ENCODE data around the gene ZC3H18. TPM values are rescaled to one million over a fixed set of nuclear protein-coding genes. Genes with fewer than 3 reads are reported as not detected.

Gene ZC3H18
- total RNA-seq, 1 experiment from 2014 or later: 76.4 TPM

DNA sequence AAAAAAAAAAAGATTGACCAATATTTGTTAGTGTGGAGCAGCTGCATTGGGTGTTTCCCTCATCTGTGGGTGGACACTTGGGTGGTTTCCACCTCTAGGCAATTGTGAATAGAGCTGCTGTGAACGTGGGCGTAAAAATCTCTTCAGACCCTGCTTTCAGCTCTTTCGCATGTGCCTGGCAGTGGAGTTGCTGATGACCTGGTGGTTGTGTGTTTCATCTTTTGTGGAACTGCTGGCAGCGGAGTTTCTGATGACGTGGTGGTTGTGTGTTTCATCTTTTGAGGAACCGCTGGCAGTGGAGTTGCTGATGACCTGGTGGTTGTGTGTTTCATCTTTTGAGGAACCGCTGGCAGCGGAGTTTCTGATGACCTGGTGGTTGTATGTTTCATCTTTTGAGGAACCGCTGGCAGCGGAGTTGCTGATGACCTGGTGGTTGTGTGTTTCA is 21.4 kb downstream of the ZC3H18 start:
- Histone ChIP-seq H3F3A (ENCODE audit: insufficient read depth, low read depth) (no peaks in the 10 kb centered on the region), H3K4me3 (no peak overlapping the region), H3K4me1 (replicated peaks; ENCODE audit: insufficient read depth) (no peaks in the 10 kb centered on the region), H3K4me2 (no peak overlapping the region), H3K36me3 (ENCODE audit: low read depth) (no peaks in the 10 kb centered on the region; the same call in 1 of the 2 replicates), H3K79me2 (ENCODE audit: low read depth) (no peaks in the 10 kb centered on the region), H3K27ac (no peak overlapping the region), H2AFZ (no peak overlapping the region), H4K20me1 (ENCODE audit: insufficient read depth) (peaks cover 13% of the 10 kb centered on the region), H3K27me3 (ENCODE audit: insufficient read depth, low read depth) (no peaks in the 10 kb centered on the region), H3K9me3 (ENCODE audit: insufficient read depth, low read depth) (no peaks in the 10 kb centered on the region), H3K9me2 (ENCODE audit: insufficient read depth) (no peaks in the 10 kb centered on the region)
- no TSS peak for BruUV-seq (replicated peaks)
- TF ChIP-seq, protein P1, sequence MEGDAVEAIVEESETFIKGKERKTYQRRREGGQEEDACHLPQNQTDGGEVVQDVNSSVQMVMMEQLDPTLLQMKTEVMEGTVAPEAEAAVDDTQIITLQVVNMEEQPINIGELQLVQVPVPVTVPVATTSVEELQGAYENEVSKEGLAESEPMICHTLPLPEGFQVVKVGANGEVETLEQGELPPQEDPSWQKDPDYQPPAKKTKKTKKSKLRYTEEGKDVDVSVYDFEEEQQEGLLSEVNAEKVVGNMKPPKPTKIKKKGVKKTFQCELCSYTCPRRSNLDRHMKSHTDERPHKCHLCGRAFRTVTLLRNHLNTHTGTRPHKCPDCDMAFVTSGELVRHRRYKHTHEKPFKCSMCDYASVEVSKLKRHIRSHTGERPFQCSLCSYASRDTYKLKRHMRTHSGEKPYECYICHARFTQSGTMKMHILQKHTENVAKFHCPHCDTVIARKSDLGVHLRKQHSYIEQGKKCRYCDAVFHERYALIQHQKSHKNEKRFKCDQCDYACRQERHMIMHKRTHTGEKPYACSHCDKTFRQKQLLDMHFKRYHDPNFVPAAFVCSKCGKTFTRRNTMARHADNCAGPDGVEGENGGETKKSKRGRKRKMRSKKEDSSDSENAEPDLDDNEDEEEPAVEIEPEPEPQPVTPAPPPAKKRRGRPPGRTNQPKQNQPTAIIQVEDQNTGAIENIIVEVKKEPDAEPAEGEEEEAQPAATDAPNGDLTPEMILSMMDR (conservative IDR thresholded peaks at IDR 0.05): no peak
- no peak for TF ChIP-seq EZH2 (IDR thresholded peaks at IDR 0.05; ENCODE audit: low read depth)
- peak in 1 of 2 experiments; percentile 26 for DNase-seq
- intact Hi-C loops (cut with micrococcal nuclease; ENCODE audit: unreplicated experiment): no loop called here
- ChIA-PET POLR2A (ENCODE audit: unreplicated experiment) (no interaction called here), CTCF (no interaction called here)

DNA sequence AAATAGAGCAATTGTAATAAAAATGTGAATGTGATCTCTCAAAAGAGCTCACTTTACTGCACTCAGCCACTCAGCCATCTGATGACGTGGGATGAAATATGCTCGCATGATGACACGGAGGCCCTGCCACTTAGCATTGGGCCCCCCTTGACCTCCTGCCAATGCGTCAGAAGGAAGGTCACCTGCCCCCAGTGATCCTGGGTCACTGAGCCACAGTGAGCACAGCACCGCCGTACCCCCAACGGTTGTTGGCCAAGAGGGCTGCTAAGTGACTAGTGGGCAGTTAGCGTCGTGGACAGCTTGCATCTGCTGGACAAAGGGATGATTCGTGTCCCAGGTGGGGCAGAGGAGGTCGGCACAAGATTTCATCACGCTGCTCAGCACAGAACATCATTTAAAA is 22.9 kb downstream of the ZC3H18 start:
- ChIA-PET POLR2A (ENCODE audit: unreplicated experiment) (interaction anchor here (0.7 kb wide), 1 partner anchor 264 kb away, joined by 4 read pairs; no protein-coding TSS in a partner anchor), CTCF (no interaction called here)
- DNase-seq: no peak
- no TSS peak for BruUV-seq (replicated peaks)
- Histone ChIP-seq H3K4me2 (no peak overlapping the region), H3F3A (ENCODE audit: insufficient read depth, low read depth) (no peaks in the 10 kb centered on the region), H3K4me3 (no peak overlapping the region), H3K36me3 (ENCODE audit: low read depth) (no peaks in the 10 kb centered on the region; the same call in 1 of the 2 replicates), H3K9me3 (ENCODE audit: insufficient read depth, low read depth) (no peaks in the 10 kb centered on the region), H3K4me1 (replicated peaks; ENCODE audit: insufficient read depth) (no peaks in the 10 kb centered on the region), H2AFZ (no peak overlapping the region), H3K79me2 (ENCODE audit: low read depth) (no peaks in the 10 kb centered on the region), H3K9me2 (ENCODE audit: insufficient read depth) (no peaks in the 10 kb centered on the region), H3K27ac (no peak overlapping the region), H3K27me3 (ENCODE audit: insufficient read depth, low read depth) (no peaks in the 10 kb centered on the region), H4K20me1 (ENCODE audit: insufficient read depth) (peaks cover 9% of the 10 kb centered on the region)
- intact Hi-C loops (cut with micrococcal nuclease; ENCODE audit: unreplicated experiment): no loop called here
- TF ChIP-seq, protein P1 (conservative IDR thresholded peaks at IDR 0.05): no peak
- TF ChIP-seq EZH2 (IDR thresholded peaks at IDR 0.05; ENCODE audit: low read depth): no peak

DNA sequence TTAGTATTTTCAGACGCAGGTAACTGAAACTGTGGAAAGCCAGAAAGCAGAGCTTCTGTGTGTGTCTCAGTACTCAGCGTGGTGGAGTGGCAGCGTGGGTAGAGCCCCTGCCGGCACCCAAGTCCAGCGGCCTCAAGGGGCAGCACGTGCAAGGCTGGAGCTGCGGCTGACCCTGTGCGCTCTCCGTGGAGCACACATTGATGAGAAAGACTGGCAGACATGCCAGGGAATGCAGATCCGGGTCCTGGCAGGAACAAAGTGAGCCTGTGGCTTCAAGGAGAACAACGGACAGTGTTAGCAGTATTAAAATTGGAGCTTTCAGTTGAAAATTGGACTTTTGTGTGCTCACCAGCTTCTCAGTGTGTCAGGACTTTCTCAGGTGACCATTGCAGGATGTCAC is 23.3 kb downstream of the ZC3H18 start:
- no peak overlapping the region for H3K27ac ChIP-seq
- peaks cover 9% of the 10 kb centered on the region for H4K20me1 ChIP-seq (ENCODE audit: insufficient read depth)
- no peak overlapping the region for H3K4me2 ChIP-seq
- no peaks in the 10 kb centered on the region for H3K9me3 ChIP-seq (ENCODE audit: insufficient read depth, low read depth)
- H2AFZ ChIP-seq: no peak overlapping the region
- BruUV-seq (replicated peaks): no TSS peak
- H3K79me2 ChIP-seq (ENCODE audit: low read depth): no peaks in the 10 kb centered on the region
- no peaks in the 10 kb centered on the region for H3F3A ChIP-seq (ENCODE audit: insufficient read depth, low read depth)
- CTCF ChIA-PET: no interaction called here
- no peak for DNase-seq
- H3K4me1 ChIP-seq (replicated peaks; ENCODE audit: insufficient read depth): no peaks in the 10 kb centered on the region
- H3K36me3 ChIP-seq (ENCODE audit: low read depth): no peaks in the 10 kb centered on the region; the same call in 1 of the 2 replicates
- no peak overlapping the region for H3K4me3 ChIP-seq
- POLR2A ChIA-PET (ENCODE audit: unreplicated experiment): no interaction called here
- H3K27me3 ChIP-seq (ENCODE audit: insufficient read depth, low read depth): no peaks in the 10 kb centered on the region
- TF ChIP-seq, protein P1 (conservative IDR thresholded peaks at IDR 0.05): no peak
- TF ChIP-seq EZH2 (IDR thresholded peaks at IDR 0.05; ENCODE audit: low read depth): no peak
- intact Hi-C loops (cut with micrococcal nuclease; ENCODE audit: unreplicated experiment): no loop called here
- no peaks in the 10 kb centered on the region for H3K9me2 ChIP-seq (ENCODE audit: insufficient read depth)
